Measurements from ENCODE around the gene RTN4R.
"Not testable (repeated sequence)": the region's sequence is repeated elsewhere in the genome, so short reads cannot be mapped to it uniquely, and the experiment has no call there.

GRCh38 chr22:20310773-20311172, 42.7 kb upstream of the RTN4R start:
- TF ChIP-seq PRDM15 (CRISPR knock-in tag; IDR thresholded peaks at IDR 0.05); CTCF (IDR thresholded peaks at IDR 0.05); ZNF121 (CRISPR knock-in tag; IDR thresholded peaks at IDR 0.05); ZMAT4 (CRISPR knock-in tag; IDR thresholded peaks at IDR 0.05); FOXP4 (CRISPR knock-in tag; IDR thresholded peaks at IDR 0.05); MAX (CRISPR knock-in tag; IDR thresholded peaks at IDR 0.05); TCF7 (CRISPR knock-in tag; IDR thresholded peaks at IDR 0.05; ENCODE audit: low read depth); ZNF425 (CRISPR knock-in tag; conservative IDR thresholded peaks at IDR 0.05); SP1 (CRISPR knock-in tag; conservative IDR thresholded peaks at IDR 0.05); FOXJ3 (CRISPR knock-in tag; IDR thresholded peaks at IDR 0.05; ENCODE audit: borderline replicate concordance); NR2C2 (CRISPR knock-in tag; IDR thresholded peaks at IDR 0.05); MLX (CRISPR knock-in tag; IDR thresholded peaks at IDR 0.05): not testable (repeated sequence)

Data from WTC11 (cell line).